GM18517 (cell line): ENCODE results near the gene OR1J1.

Source experiments
- ATAC-seq: cut with Tn5 transposase; IDR thresholded peaks from one replicate; pipeline ENCODE4 v1.9.1; 2021; ENCODE audit warnings: mild to moderate bottlenecking, moderate library complexity; ENCODE audit not compliant: unreplicated experiment

Gene OR1J1

GRCh38 chr9:122446819-122447484 lies 30.8 kb downstream of the OR1J1 start:
- ATAC-seq, result no peak

DNA sequence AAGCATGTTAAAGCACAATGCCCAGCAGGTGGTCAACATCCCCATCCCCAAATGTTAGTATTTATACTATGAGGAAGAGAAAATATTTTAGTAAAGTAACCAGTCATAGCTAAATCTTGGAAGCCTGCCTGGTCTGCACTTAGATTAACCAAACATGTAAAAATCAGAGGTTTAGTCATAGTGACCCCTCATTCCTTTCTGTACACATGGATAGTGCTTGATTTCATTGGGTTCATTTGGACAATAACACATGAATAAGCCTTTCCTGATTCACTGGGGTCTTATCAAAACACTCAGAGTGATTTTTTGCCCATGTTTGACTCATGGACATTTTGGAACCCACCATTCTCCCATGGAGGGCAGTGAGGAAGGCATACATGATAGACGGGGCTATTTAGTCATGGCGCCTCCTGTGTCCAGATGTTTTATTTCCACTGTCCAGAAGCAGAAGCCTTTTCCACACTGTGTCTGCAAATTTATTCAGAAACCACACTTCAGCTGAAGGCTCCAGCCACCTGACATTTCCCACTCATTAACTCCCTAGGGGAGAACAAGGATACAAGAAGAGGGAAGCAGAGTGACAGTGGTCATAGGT lies 32.5 kb downstream of the OR1J1 start:
- ATAC-seq, result no peak

GRCh38 chr9:122444041-122444733 lies 33.5 kb downstream of the OR1J1 start:
- no peak for ATAC-seq

- no peak for ATAC-seq
These were observed 35.2 kb downstream of the OR1J1 start for GRCh38 chr9:122442568-122442967.
